Mesenchymal stem cell (in vitro differentiated cells and primary cell): ENCODE data around the gene OR4F15.

Experiments used
- DNase-seq: peaks from one replicate; pipeline ENCODE4 v3.0.0-alpha.2; 2013
- H2AFZ ChIP-seq: one replicate; pipeline ENCODE4 v1.6.1; 2013; ENCODE audit warnings: low read depth, mild to moderate bottlenecking, control low read depth, inconsistent platforms, low read length, moderate library complexity
- H2AK5ac ChIP-seq: 2 replicates; pipeline ENCODE4 v1.6.1; 2013; ENCODE audit warnings: low read length, moderate library complexity, mild to moderate bottlenecking, inconsistent platforms; ENCODE audit not compliant: severe bottlenecking
- H2BK120ac ChIP-seq: one replicate; pipeline ENCODE4 v1.6.1; 2013; ENCODE audit warnings: low read depth, mild to moderate bottlenecking, inconsistent platforms, low read length, moderate library complexity
- H2BK12ac ChIP-seq, 2 experiments: one replicate each; pipeline ENCODE4 v1.6.1; 2013; ENCODE audit warnings: inconsistent platforms in 2 of 2, low read length in 2 of 2, mild to moderate bottlenecking in 2 of 2, moderate library complexity in 2 of 2, control low read depth in 1 of 2
- H2BK15ac ChIP-seq: one replicate; pipeline ENCODE4 v1.6.1; 2013; ENCODE audit warnings: mild to moderate bottlenecking, low read depth, inconsistent platforms; ENCODE audit not compliant: poor library complexity, severe bottlenecking
- H2BK5ac ChIP-seq: 2 replicates; pipeline ENCODE4 v1.6.1; 2013; ENCODE audit warnings: low read depth, mild to moderate bottlenecking, low read length, control low read depth, inconsistent platforms; ENCODE audit not compliant: poor library complexity, severe bottlenecking
- H3K14ac ChIP-seq, 2 experiments: one replicate each; pipeline ENCODE4 v1.6.1; 2013; ENCODE audit warnings: inconsistent platforms in 2 of 2, low read length in 2 of 2, control low read depth in 1 of 2, mild to moderate bottlenecking in 1 of 2, moderate library complexity in 1 of 2
- H3K18ac ChIP-seq, 2 experiments: one replicate each; pipeline ENCODE4 v1.6.1; 2013; ENCODE audit warnings: inconsistent platforms in 2 of 2, low read length in 2 of 2, control low read depth in 1 of 2, low read depth in 1 of 2, mild to moderate bottlenecking in 1 of 2
- H3K23ac ChIP-seq, 2 experiments: one replicate each; pipeline ENCODE4 v1.6.1; 2013; ENCODE audit warnings: inconsistent platforms in 2 of 2, low read length in 2 of 2, mild to moderate bottlenecking in 2 of 2, moderate library complexity in 2 of 2, control low read depth in 1 of 2
- H3K27ac ChIP-seq: 2 replicates; pipeline ENCODE4 v1.5.1; 2013; ENCODE audit warnings: mild to moderate bottlenecking, moderate library complexity, low read length, control low read depth, inconsistent platforms; ENCODE audit not compliant: poor library complexity, severe bottlenecking
- H3K27me3 ChIP-seq, 2 experiments: 2 replicates each; pipeline versions ENCODE4 v1.6.1 to v1.7.0; 2013; ENCODE audit warnings: low read length in 2 of 2, mild to moderate bottlenecking in 2 of 2, moderate library complexity in 2 of 2, control low read depth in 1 of 2, inconsistent platforms in 1 of 2; ENCODE audit not compliant: control insufficient read depth in 1 of 2, insufficient read depth in 1 of 2
- H3K36me3 ChIP-seq, 2 experiments: 2 replicates each; pipeline versions ENCODE4 v1.6.1 to v1.7.0; 2013; ENCODE audit warnings: low read length in 2 of 2, control low read depth in 1 of 2, inconsistent platforms in 1 of 2, low read depth in 1 of 2, mild to moderate bottlenecking in 1 of 2; ENCODE audit not compliant: insufficient read depth in 2 of 2, control insufficient read depth in 1 of 2
- H3K4ac ChIP-seq, 2 experiments: one replicate each; pipeline ENCODE4 v1.6.1; 2013; ENCODE audit warnings: inconsistent platforms in 2 of 2, low read length in 2 of 2, mild to moderate bottlenecking in 2 of 2, moderate library complexity in 2 of 2, control low read depth in 1 of 2, low read depth in 1 of 2
- H3K4me1 ChIP-seq: 2 replicates; pipeline ENCODE4 v1.6.1; 2013; ENCODE audit warnings: low read depth, low read length, control low read depth; ENCODE audit not compliant: control insufficient read depth, insufficient read depth
- H3K4me2 ChIP-seq: 2 replicates; pipeline ENCODE4 v1.6.1; 2013; ENCODE audit warnings: low read length, mild to moderate bottlenecking, inconsistent platforms; ENCODE audit not compliant: poor library complexity, severe bottlenecking
- H3K4me3 ChIP-seq, 2 experiments: 2 replicates each; pipeline versions ENCODE4 v1.5.1 to v1.7.0; 2013; ENCODE audit warnings: low read length in 2 of 2, mild to moderate bottlenecking in 2 of 2, control low read depth in 1 of 2, low read depth in 1 of 2; ENCODE audit not compliant: insufficient read depth in 1 of 2
- H3K79me1 ChIP-seq: replicated peaks from 2 replicates; pipeline ENCODE4 v1.6.1; 2013; ENCODE audit warnings: mild to moderate bottlenecking, control low read depth, low read length, inconsistent platforms; ENCODE audit not compliant: poor library complexity, severe bottlenecking
- H3K9ac ChIP-seq: 2 replicates; pipeline ENCODE4 v1.7.0; 2013; ENCODE audit warnings: mild to moderate bottlenecking, low read length, moderate library complexity
- H3K9me3 ChIP-seq: 2 replicates; pipeline ENCODE4 v1.7.0; 2013; ENCODE audit warnings: mild to moderate bottlenecking, low read length; ENCODE audit not compliant: control insufficient read depth
- H4K8ac ChIP-seq: one replicate; pipeline ENCODE4 v1.6.1; 2013; ENCODE audit warnings: inconsistent platforms, mild to moderate bottlenecking, low read length, moderate library complexity
- H4K91ac ChIP-seq: one replicate; pipeline ENCODE4 v1.6.1; 2013; ENCODE audit warnings: mild to moderate bottlenecking, low read length, inconsistent platforms
- WGBS: methylation state at CpG from one replicate; pipeline ENCODE4 v1.1.7; 2013; ENCODE audit warnings: mixed read lengths; 5-methylcytosine and 5-hydroxymethylcytosine counted together

OR4F15 gene

GRCh38 chr15:101805605-101806345, 6.2 kb upstream of the OR4F15 start:
- H3K14ac ChIP-seq = no peak overlapping the region
- H4K8ac ChIP-seq = no peak overlapping the region
- no peak overlapping the region for H3K4me3 ChIP-seq
- H3K9ac ChIP-seq = no peak overlapping the region
- no peak overlapping the region for H3K27ac ChIP-seq
- no peaks in the 10 kb centered on the region for H3K36me3 ChIP-seq
- no peaks in the 10 kb centered on the region for H3K9me3 ChIP-seq
- H2BK5ac ChIP-seq = no peak overlapping the region
- H2BK15ac ChIP-seq = no peak overlapping the region
- H3K23ac ChIP-seq = no peak overlapping the region
- 68% methylated on average over 5 of the region's 6 CpGs for WGBS
- H3K4ac ChIP-seq = no peak overlapping the region
- no peak overlapping the region for H3K4me2 ChIP-seq
- peak overlapping the region; percentile 15 for H2AK5ac ChIP-seq
- H3K79me1 ChIP-seq = no peaks in the 10 kb centered on the region
- no peak for DNase-seq
- H2BK120ac ChIP-seq = no peak overlapping the region
- H4K91ac ChIP-seq = no peak overlapping the region
- H3K4me1 ChIP-seq = no peaks in the 10 kb centered on the region
- H2BK12ac ChIP-seq = no peak overlapping the region
- H3K27me3 ChIP-seq = peaks cover 0 to 4% of the 10 kb centered on the region in 2 experiments
- no peak overlapping the region for H3K18ac ChIP-seq
- H2AFZ ChIP-seq = no peak overlapping the region

DNA sequence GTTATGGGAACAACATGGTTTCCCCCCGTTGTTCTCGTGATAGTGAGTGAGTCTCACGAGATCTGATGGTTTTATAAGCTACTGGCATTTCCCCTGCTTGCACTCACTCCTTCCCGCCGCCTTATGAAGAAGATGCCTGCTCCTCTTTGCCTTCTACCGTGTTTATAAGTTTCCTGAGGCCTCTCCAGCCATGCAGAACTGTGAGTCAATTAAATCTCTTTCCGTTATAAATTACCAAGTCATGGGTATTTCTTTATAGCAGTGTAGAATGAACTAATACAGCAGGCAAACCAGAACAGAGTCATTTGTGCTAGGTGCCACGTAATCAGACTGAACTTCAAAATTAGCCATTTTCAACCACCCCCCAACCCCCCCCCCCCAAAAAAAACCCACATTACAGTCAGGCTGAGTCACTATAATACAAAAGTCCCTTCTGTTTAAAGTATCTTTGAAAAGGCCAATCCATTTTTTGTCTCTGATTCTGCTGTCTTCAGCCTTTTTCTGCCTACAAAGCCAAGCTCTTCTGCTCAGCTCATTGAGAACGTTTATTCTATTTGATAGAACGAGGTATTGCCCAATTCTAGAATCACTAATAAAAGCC, 4.6 kb upstream of the OR4F15 start:
- Histone ChIP-seq H3K4ac (no peak overlapping the region), H3K27me3 (peaks cover 0 to 4% of the 10 kb centered on the region in 2 experiments), H3K36me3 (no peaks in the 10 kb centered on the region), H2BK120ac (no peak overlapping the region), H2AFZ (no peak overlapping the region), H2BK15ac (no peak overlapping the region), H2BK5ac (no peak overlapping the region), H3K79me1 (no peaks in the 10 kb centered on the region), H4K91ac (no peak overlapping the region), H3K4me1 (no peaks in the 10 kb centered on the region), H2BK12ac (no peak overlapping the region), H3K23ac (no peak overlapping the region), H3K4me3 (no peak overlapping the region), H3K27ac (peak overlapping the region; percentile 75), H3K14ac (no peak overlapping the region), H3K18ac (no peak overlapping the region), H4K8ac (no peak overlapping the region), H3K4me2 (no peak overlapping the region), H3K9me3 (no peaks in the 10 kb centered on the region), H2AK5ac (no peak overlapping the region), H3K9ac (peak overlapping the region; percentile 25)
- peak; percentile 49 for DNase-seq
- WGBS = 65% methylated on average over 7 of the region's 10 CpGs

DNA sequence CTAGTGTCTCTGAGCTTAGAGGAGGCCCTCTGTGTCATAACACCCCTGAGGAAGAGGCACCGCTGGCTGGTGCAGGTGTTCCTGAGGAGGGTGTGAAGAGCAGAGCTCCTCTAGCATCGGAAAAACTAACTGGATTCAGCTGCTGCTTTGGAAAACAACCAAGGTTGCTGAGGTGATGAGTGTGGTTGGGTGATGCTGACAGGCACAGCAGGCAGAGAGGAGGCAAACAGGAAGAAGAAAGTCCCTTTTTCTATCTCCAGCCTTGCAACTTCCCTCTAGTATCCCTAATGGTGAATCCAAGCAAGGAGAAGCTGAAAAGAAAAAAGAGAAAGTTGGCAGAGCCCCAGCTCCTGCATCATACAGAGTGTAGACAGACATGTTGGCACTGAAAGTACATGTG, 3.8 kb upstream of the OR4F15 start:
- Histone ChIP-seq H2BK12ac (no peak overlapping the region), H2BK5ac (no peak overlapping the region), H3K4me2 (peak overlapping the region; percentile 27), H3K4ac (no peak overlapping the region), H2AFZ (no peak overlapping the region), H2BK120ac (no peak overlapping the region), H3K4me1 (peaks cover 2% of the 10 kb centered on the region), H3K36me3 (no peaks in the 10 kb centered on the region), H3K79me1 (no peaks in the 10 kb centered on the region), H3K4me3 (peak overlapping the region in 1 of 2 experiments; percentile 0), H3K9ac (peak overlapping the region; percentile 25), H2BK15ac (no peak overlapping the region), H3K23ac (no peak overlapping the region), H4K8ac (no peak overlapping the region), H3K18ac (no peak overlapping the region), H3K27me3 (peaks cover 0 to 4% of the 10 kb centered on the region in 2 experiments), H2AK5ac (no peak overlapping the region), H3K14ac (no peak overlapping the region), H4K91ac (no peak overlapping the region), H3K27ac (peak overlapping the region; percentile 75), H3K9me3 (no peaks in the 10 kb centered on the region)
- peak; percentile 58 for DNase-seq
- 50% methylated on average over 2 of the region's 2 CpGs for WGBS

DNA sequence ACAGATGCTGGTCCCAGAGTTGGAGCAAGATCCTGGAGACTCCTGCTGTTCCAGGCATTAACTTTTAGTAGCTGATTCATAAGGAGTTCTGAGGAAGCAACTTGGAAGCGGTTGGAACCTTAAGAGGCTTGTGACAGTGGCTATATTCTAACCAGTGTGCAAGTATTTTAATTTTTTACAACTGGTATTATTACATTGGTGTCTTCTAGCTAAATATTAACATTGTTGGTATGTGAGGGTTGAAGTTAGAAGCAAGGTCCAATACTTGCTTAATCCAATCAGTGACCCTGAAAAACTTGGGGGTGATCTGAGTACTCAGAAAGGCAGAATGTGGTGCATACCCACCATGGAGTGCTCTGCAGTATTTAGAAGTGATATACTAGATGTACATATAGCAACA, 1.5 kb upstream of the OR4F15 start:
- Histone ChIP-seq H3K27ac (peak overlapping the region; percentile 59), H3K9ac (no peak overlapping the region), H3K4me1 (peaks cover 3% of the 10 kb centered on the region), H2AFZ (no peak overlapping the region), H3K9me3 (no peaks in the 10 kb centered on the region), H3K4me2 (no peak overlapping the region), H4K91ac (no peak overlapping the region), H3K27me3 (no peaks in the 10 kb centered on the region), H3K18ac (no peak overlapping the region), H4K8ac (no peak overlapping the region), H3K79me1 (no peaks in the 10 kb centered on the region), H2BK12ac (no peak overlapping the region), H3K23ac (no peak overlapping the region), H3K4me3 (no peak overlapping the region), H2BK120ac (no peak overlapping the region), H3K4ac (no peak overlapping the region), H3K14ac (no peak overlapping the region), H2BK15ac (no peak overlapping the region), H2BK5ac (no peak overlapping the region), H2AK5ac (no peak overlapping the region), H3K36me3 (no peaks in the 10 kb centered on the region)
- DNase-seq = no peak
- no CpG with 5 or more reads among the region's 1 CpG for WGBS
